Measurements from ENCODE around the gene BZW2.

DNA sequence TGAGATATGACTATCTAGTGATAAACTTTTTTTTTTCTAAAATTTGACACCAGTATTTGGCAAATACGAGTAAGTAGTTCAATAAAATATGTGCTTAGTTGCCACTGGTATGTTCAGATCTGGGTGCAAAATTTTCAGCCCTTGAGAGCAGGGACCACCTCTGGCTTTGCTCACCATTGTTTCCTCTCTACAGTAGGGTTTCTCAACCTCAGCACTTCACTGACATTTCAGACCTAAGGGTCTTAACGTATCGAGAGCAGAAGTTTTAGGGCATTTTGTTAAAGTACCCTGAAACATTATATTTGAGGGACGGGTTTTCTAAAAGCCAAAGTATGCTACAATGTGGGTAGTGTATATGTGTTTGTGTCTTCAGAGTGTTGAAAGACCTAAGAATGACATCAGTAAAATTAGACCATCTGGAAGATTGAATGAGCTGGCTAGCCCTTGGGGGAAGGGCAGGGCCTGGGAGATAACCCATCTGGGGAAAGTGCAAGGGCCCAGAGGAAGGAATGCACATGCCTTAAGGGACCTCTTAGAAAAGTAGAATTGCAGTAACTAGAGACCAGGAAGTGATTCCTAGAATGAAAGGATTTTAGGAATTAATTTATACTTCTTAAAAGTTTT is 11.8 kb downstream of the BZW2 start:
- TF ChIP-seq, protein P1, sequence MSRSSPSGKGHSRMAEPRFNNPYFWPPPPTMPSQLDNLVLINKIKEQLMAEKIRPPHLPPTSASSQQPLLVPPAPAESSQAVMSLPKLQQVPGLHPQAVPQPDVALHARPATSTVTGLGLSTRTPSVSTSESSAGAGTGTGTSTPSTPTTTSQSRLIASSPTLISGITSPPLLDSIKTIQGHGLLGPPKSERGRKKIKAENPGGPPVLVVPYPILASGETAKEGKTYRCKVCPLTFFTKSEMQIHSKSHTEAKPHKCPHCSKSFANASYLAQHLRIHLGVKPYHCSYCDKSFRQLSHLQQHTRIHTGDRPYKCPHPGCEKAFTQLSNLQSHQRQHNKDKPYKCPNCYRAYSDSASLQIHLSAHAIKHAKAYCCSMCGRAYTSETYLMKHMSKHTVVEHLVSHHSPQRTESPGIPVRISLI (CRISPR knock-in tag; IDR thresholded peaks at IDR 0.05; ENCODE audit: borderline replicate concordance), result no peak
- no peak for TF ChIP-seq CHD4 (IDR thresholded peaks at IDR 0.05; ENCODE audit: borderline replicate concordance, low read length)
- TF ChIP-seq ZNF282 (IDR thresholded peaks at IDR 0.05; ENCODE audit: partially characterized antibody), result no peak
- no peak for TF ChIP-seq JUNB (CRISPR knock-in tag; IDR thresholded peaks at IDR 0.05; ENCODE audit: borderline replicate concordance)
- TF ChIP-seq CTCF (CRISPR knock-in tag; IDR thresholded peaks at IDR 0.05), result no peak
- TF ChIP-seq FOXM1 (CRISPR knock-in tag; IDR thresholded peaks at IDR 0.05), result no peak
- TF ChIP-seq RAD51 (IDR thresholded peaks at IDR 0.05; ENCODE audit: borderline replicate concordance), result no peak
- TF ChIP-seq, protein P2, sequence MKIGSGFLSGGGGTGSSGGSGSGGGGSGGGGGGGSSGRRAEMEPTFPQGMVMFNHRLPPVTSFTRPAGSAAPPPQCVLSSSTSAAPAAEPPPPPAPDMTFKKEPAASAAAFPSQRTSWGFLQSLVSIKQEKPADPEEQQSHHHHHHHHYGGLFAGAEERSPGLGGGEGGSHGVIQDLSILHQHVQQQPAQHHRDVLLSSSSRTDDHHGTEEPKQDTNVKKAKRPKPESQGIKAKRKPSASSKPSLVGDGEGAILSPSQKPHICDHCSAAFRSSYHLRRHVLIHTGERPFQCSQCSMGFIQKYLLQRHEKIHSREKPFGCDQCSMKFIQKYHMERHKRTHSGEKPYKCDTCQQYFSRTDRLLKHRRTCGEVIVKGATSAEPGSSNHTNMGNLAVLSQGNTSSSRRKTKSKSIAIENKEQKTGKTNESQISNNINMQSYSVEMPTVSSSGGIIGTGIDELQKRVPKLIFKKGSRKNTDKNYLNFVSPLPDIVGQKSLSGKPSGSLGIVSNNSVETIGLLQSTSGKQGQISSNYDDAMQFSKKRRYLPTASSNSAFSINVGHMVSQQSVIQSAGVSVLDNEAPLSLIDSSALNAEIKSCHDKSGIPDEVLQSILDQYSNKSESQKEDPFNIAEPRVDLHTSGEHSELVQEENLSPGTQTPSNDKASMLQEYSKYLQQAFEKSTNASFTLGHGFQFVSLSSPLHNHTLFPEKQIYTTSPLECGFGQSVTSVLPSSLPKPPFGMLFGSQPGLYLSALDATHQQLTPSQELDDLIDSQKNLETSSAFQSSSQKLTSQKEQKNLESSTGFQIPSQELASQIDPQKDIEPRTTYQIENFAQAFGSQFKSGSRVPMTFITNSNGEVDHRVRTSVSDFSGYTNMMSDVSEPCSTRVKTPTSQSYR (CRISPR knock-in tag; IDR thresholded peaks at IDR 0.05; ENCODE audit: borderline replicate concordance), result peak; percentile 38; the same call in 1 of the 2 replicates
- no peak for TF ChIP-seq XRCC5 (optimal IDR thresholded peaks at IDR 0.05; ENCODE audit: low read length)
- TF ChIP-seq, protein P3, sequence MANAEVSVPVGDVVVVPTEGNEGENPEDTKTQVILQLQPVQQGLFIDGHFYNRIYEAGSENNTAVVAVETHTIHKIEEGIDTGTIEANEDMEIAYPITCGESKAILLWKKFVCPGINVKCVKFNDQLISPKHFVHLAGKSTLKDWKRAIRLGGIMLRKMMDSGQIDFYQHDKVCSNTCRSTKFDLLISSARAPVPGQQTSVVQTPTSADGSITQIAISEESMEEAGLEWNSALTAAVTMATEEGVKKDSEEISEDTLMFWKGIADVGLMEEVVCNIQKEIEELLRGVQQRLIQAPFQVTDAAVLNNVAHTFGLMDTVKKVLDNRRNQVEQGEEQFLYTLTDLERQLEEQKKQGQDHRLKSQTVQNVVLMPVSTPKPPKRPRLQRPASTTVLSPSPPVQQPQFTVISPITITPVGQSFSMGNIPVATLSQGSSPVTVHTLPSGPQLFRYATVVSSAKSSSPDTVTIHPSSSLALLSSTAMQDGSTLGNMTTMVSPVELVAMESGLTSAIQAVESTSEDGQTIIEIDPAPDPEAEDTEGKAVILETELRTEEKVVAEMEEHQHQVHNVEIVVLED (CRISPR knock-in tag; IDR thresholded peaks at IDR 0.05; ENCODE audit: borderline replicate concordance), result no peak
- no peak for TF ChIP-seq SALL2 (CRISPR knock-in tag; IDR thresholded peaks at IDR 0.05)
- no peak for TF ChIP-seq BRD4 (CRISPR knock-in tag; IDR thresholded peaks at IDR 0.05)
